Germinal center (tissue), 1 donor: ENCODE measurements around the gene PNPLA1.
"Not testable (repeated sequence)": the region's sequence is repeated elsewhere in the genome, so short reads cannot be mapped to it uniquely, and the experiment has no call there.

ENCODE experiments used
- DNase-seq: peaks from one replicate; pipeline ENCODE4 v3.0.0; 2012; ENCODE audit warnings: mixed read lengths, low spot score

PNPLA1 gene

GRCh38 chr6:36336208-36336710 is 66.4 kb downstream of the PNPLA1 start:
- DNase-seq, result no peak

- DNase-seq, result no peak
These were observed 67.0 kb downstream of the PNPLA1 start, which contains the start of gene BNIP5 for GRCh38 chr6:36336779-36337241. TSS of gene BNIP5 (minus strand) at chr6:36336888. CDS start at chr6:36330690, 6,198 bp downstream.

- no peak for DNase-seq
These were observed 68.0 kb downstream of the PNPLA1 start for GRCh38 chr6:36337814-36338213.

- not testable (repeated sequence) for DNase-seq
These were observed 68.4 kb downstream of the PNPLA1 start for GRCh38 chr6:36338223-36338622.

GRCh38 chr6:36339146-36339545 is 69.3 kb downstream of the PNPLA1 start:
- DNase-seq, result no peak

GRCh38 chr6:36340306-36340617 is 70.4 kb downstream of the PNPLA1 start:
- no peak for DNase-seq

GRCh38 chr6:36340618-36341454 is 71.0 kb downstream of the PNPLA1 start:
- peak; percentile 82 for DNase-seq

- DNase-seq, result no peak
These were observed 73.3 kb downstream of the PNPLA1 start for GRCh38 chr6:36343109-36343680.

GRCh38 chr6:36345681-36346466 is 76.0 kb downstream of the PNPLA1 start:
- no peak for DNase-seq

GRCh38 chr6:36346486-36347273 is 76.8 kb downstream of the PNPLA1 start:
- DNase-seq, result no peak

GRCh38 chr6:36347621-36348020 is 77.8 kb downstream of the PNPLA1 start:
- DNase-seq, result no peak

GRCh38 chr6:36349240-36349639 is 79.4 kb downstream of the PNPLA1 start:
- DNase-seq, result peak; percentile 47

- no peak for DNase-seq
These were observed 80.2 kb downstream of the PNPLA1 start for GRCh38 chr6:36350082-36350481.

GRCh38 chr6:36350681-36351571 is 81.1 kb downstream of the PNPLA1 start:
- no peak for DNase-seq

- no peak for DNase-seq
These were observed 82.8 kb downstream of the PNPLA1 start for GRCh38 chr6:36352477-36353157.

GRCh38 chr6:36353411-36353915 is 83.6 kb downstream of the PNPLA1 start:
- no peak for DNase-seq

- no peak for DNase-seq
These were observed 86.0 kb downstream of the PNPLA1 start for GRCh38 chr6:36355819-36356218.

- no peak for DNase-seq
These were observed 88.0 kb downstream of the PNPLA1 start for GRCh38 chr6:36357872-36358225.
